SK-N-SH (cell line): Measurements from ENCODE around the gene RMDN2.

Experiments used
- CTCF ChIP-seq: fragments of 200-600 bp; sonication (generic); IDR thresholded peaks from 2 replicates; pipeline ENCODE4 v1.6.1; 2017; ENCODE audit warnings: antibody characterized with exemption, mild to moderate bottlenecking, moderate library complexity
- GABPA ChIP-seq: IDR thresholded peaks from 2 replicates; pipeline ENCODE4 v1.4.0; 2012; ENCODE audit warnings: low read depth, mild to moderate bottlenecking
- POLR2AphosphoS5 ChIP-seq: IDR thresholded peaks from 2 replicates; pipeline ENCODE4 v1.6.1; 2012; ENCODE audit warnings: low read depth, low read length
- TAF1 ChIP-seq: IDR thresholded peaks from 2 replicates; pipeline ENCODE4 v1.6.1; 2012; ENCODE audit warnings: low read depth, mild to moderate bottlenecking, low read length, moderate library complexity, borderline replicate concordance
- USF1 ChIP-seq: IDR thresholded peaks from 2 replicates; pipeline ENCODE4 v1.4.0; 2012; ENCODE audit warnings: low read depth, borderline replicate concordance
- USF2 ChIP-seq: fragments of 150-350 bp; IDR thresholded peaks from 2 replicates; pipeline ENCODE4 v1.6.1; 2017; ENCODE audit warnings: antibody characterized with exemption, low read length, low read depth, borderline replicate concordance
- TF ChIP-seq, protein P1 (sequence below): IDR thresholded peaks from 2 replicates; pipeline ENCODE4 v1.6.1; 2012; ENCODE audit warnings: mild to moderate bottlenecking, low read depth, low read length, moderate library complexity

DNA sequence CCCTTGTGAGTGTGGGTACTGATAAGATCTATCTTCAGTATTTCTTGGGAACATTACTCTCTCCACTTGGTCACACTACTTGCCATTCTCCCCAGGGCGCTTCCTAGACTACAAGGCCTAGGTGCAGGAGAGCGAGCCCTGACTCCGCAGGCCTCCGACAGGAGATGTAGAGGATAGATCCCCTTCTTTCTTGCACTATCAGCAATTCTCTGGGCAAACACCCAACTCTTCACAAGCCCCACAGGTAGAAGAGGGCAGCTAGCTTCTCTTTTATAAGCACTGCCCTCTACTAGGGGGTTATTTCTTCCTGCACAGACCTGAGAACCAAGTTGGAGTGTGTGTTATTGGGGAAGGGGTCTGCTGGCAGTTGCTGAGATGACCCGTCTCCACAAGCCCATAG lies 10.7 kb upstream of the RMDN2 start:
- no peak for TF ChIP-seq CTCF
- no peak for TF ChIP-seq USF1
- TF ChIP-seq GABPA = no peak
- TF ChIP-seq TAF1 = no peak
- TF ChIP-seq, protein P1, sequence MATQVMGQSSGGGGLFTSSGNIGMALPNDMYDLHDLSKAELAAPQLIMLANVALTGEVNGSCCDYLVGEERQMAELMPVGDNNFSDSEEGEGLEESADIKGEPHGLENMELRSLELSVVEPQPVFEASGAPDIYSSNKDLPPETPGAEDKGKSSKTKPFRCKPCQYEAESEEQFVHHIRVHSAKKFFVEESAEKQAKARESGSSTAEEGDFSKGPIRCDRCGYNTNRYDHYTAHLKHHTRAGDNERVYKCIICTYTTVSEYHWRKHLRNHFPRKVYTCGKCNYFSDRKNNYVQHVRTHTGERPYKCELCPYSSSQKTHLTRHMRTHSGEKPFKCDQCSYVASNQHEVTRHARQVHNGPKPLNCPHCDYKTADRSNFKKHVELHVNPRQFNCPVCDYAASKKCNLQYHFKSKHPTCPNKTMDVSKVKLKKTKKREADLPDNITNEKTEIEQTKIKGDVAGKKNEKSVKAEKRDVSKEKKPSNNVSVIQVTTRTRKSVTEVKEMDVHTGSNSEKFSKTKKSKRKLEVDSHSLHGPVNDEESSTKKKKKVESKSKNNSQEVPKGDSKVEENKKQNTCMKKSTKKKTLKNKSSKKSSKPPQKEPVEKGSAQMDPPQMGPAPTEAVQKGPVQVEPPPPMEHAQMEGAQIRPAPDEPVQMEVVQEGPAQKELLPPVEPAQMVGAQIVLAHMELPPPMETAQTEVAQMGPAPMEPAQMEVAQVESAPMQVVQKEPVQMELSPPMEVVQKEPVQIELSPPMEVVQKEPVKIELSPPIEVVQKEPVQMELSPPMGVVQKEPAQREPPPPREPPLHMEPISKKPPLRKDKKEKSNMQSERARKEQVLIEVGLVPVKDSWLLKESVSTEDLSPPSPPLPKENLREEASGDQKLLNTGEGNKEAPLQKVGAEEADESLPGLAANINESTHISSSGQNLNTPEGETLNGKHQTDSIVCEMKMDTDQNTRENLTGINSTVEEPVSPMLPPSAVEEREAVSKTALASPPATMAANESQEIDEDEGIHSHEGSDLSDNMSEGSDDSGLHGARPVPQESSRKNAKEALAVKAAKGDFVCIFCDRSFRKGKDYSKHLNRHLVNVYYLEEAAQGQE = no peak
- TF ChIP-seq USF2 = no peak
- TF ChIP-seq POLR2AphosphoS5 = no peak
